PC-3 (cell line): Measurements from ENCODE around the gene PSMD14.

Experiments
- CTCF ChIP-seq: fragments of 300-600 bp; sonication (generic); conservative IDR thresholded peaks from 2 replicates; pipeline ENCODE4 v1.5.1; 2017; ENCODE audit warnings: antibody characterized with exemption, low read depth, mild to moderate bottlenecking, low read length
- EZH2 ChIP-seq: fragments of 300-600 bp; sonication (generic); IDR thresholded peaks from one replicate; pipeline ENCODE4 v1.6.1; 2017; ENCODE audit warnings: antibody characterized with exemption, mild to moderate bottlenecking, low read length; ENCODE audit not compliant: unreplicated experiment

- TF ChIP-seq CTCF (no peak), EZH2 (no peak)
Measured at GRCh38 chr2:161448431-161448830, 140.2 kb downstream of the PSMD14 start.
